Activated naive CD8-positive, alpha-beta T cell treated with anti-CD3 and anti-CD28 coated beads, Interleukin-2, amount 50 U/mL, for 16 hours (primary cell): ENCODE results near the gene DDIT3.
"Not testable (repeated sequence)": the region's sequence is repeated elsewhere in the genome, so short reads cannot be mapped to it uniquely, and the experiment has no call there.

ENCODE experiments used
- DNase-seq: peaks from one replicate; pipeline ENCODE4 v3.0.0-alpha.2; 2020; ENCODE audit warnings: low read depth, low spot score

DDIT3 gene

DNA sequence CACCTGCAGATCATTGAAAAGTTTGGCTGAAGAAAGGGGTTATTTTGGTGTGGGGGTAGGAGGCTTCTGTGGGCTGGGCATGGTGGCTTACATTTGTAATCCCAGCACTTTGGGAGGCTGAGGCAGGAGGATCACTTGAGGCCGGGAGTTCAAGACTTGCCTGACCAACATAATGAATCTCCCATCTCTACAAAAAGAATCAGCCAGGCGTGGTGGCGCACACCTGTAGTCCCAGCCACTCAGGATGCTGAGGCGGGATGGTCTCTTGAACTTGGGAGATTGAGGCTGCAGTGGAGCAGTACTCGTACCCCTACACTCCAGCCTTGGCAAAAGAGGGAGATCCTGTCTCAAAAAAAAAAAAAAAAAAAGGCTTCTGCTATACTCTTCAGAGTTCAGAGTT, 7.0 kb downstream of the DDIT3 start:
- no peak for DNase-seq

DNA sequence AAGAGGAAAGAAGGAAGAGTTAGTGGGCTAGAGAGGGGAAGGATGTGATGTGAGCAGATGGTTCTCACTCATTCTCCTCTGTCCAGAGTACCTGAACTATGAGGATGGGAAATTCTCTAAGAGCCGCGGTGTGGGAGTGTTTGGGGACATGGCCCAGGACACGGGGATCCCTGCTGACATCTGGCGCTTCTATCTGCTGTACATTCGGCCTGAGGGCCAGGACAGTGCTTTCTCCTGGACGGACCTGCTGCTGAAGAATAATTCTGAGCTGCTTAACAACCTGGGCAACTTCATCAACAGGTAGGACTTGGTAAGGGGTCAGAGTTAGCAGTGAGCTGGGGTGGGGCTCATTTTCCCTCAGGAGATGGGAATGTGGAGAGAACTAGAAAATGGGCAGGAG, 7.6 kb downstream of the DDIT3 start:
- no peak for DNase-seq

DNA sequence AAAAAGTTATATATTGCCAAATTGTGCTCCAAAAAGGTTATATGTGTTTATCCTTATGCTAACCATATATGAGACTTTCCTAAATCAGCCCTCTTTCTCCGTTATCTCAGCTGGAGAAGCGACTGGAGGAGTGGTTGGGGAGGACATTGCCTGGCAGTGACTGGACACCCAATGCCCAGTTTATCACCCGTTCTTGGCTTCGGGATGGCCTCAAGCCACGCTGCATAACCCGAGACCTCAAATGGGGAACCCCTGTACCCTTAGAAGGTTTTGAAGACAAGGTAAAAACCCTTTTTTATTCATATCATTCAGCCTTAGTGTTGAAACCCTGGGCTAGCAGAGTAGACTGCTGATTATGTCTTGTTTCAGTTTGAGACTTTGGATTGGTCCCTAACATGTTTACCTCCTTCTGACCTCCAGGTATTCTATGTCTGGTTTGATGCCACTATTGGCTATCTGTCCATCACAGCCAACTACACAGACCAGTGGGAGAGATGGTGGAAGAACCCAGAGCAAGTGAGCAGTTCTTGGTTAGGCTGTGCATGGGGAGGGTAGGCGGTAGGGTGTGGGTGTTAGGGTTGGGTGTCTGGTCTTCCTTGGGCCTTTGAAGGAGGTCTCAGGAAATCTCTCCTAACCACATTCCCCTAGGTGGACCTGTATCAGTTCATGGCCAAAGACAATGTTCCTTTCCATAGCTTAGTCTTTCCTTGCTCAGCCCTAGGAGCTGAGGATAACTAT, 8.6 kb downstream of the DDIT3 start:
- no peak for DNase-seq

DNA sequence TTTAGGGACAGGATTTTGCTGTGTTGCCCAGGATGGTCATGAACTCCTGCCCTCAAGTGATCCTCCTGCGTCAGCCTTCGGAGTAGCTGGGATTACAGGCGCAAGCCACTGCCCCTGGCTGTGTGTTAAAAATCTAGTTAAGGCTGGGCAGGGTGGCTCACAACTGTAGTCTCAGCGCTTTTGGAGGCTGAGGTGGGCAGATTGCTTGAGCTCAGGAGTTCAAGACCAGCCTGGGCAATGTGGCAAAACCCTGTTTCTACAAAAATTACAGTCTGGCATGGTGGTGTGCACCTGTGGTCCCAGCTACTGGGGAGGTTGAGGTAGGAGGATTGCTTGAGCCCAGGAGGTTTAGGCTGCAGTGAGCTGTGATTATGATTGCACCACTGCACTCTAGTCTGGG, 9.2 kb downstream of the DDIT3 start:
- DNase-seq = no peak

DNA sequence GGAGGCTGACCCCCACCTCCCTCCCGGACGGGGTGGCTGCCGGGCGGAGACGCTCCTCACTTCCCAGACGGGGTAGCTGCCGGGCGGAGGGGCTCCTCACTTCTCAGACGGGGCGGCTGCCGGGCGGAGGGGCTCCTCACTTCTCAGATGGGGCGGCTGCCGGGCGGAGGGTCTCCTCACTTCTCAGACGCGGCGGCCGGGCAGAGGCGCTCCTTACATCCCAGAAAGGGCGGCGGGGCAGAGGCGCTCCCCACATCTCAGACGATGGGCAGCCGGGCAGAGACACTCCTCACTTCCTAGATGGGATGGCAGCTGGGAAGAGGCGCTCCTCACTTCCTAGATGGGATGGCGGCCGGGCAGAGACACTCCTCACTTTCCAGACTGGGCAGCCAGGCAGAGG, 12.5 kb downstream of the DDIT3 start:
- DNase-seq = not testable (repeated sequence)

DNA sequence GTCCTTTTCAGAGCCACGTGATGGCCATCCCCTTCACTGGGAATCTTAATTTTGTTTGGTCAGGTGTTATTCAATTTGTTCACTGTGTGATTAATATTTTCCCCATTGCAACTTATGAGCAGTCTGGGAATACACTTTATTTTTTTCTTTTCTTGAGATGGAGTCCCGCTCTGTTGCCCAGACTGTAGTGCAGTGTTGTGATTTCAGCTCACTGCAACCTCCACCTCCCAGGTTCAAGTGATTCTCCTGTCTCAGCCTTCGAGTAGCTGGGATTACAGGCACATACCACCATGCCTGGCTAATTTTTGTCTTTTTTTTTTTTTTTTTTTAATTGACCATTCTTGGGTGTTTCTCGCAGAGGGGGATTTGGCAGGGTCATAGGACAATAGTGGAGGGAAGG, 13.8 kb downstream of the DDIT3 start:
- not testable (repeated sequence) for DNase-seq

DNA sequence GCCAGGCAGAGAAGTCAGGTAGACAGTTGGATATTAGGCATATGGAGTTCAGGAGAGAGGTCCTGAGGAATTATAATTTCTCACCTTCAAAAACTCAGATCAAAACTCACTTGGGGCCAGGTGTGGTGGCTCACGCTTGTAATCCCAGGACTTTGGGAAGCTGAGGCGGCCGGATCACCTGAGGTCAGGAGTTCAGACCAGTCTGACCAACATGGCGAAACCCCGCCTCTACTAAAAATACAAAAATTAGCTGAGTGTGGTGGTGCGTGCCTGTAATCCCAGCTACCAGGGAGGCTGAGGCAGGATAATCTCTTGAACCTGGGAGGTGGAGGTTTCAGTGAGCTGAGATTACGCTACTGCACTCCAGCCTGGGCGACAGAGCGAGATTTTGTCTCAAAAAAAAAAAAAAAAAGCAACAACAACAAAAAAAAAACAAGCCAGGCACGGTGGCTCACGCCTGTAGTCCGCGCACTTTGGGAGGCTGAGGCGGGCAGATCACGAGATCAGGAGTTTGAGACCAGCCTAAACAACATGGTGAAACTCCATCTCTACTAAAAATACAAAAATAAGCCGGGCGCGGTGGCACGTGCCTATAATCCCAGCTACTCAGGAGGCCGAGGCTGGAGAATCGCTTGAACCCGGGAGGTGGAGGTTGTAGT, 17.9 kb downstream of the DDIT3 start:
- not testable (repeated sequence) for DNase-seq

DNA sequence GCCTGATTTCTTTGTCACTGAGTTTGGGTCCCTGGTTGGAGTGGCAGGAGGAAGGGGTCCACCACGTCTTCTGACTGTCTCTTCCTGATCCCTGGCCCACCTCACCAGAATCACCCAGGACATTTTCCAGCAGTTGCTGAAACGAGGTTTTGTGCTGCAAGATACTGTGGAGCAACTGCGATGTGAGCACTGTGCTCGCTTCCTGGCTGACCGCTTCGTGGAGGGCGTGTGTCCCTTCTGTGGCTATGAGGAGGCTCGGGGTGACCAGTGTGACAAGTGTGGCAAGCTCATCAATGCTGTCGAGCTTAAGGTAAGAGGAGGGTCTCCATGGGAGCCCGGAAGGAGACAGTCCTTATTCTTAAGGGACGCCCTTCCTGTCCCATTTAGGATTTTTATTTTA, 20.1 kb downstream of the DDIT3 start:
- no peak for DNase-seq

DNA sequence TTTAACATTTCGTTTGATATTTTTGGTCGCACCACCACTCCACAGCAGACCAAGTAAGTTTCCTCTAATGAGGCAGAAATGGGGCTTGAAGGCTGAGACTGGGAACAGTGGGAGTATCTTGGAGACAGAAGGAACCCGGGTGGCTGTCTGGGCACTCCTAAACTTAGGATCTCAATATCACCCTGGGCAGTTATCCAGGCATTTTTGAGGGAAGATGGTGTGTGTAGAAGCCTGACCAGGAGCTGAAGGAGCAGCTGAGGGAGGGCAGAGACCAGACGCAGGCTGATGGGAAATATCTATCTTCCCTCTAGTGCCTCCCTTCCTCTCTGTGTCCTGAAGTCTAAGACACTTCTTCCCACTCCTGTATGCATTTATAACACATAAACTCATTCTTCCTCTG, 21.7 kb downstream of the DDIT3 start:
- no peak for DNase-seq

DNA sequence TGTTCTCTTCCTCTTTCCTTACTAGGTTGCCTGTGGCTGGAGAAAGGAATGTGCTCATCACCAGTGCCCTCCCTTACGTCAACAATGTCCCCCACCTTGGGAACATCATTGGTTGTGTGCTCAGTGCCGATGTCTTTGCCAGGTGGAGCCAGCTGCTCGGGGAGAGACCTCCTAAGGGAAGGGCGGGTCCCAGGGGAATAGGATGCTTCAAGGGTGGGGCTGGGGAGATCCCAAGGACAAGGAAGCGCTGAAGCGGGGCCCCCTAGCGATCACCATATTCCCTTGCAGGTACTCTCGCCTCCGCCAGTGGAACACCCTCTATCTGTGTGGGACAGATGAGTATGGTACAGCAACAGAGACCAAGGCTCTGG, 22.2 kb downstream of the DDIT3 start:
- no peak for DNase-seq

DNA sequence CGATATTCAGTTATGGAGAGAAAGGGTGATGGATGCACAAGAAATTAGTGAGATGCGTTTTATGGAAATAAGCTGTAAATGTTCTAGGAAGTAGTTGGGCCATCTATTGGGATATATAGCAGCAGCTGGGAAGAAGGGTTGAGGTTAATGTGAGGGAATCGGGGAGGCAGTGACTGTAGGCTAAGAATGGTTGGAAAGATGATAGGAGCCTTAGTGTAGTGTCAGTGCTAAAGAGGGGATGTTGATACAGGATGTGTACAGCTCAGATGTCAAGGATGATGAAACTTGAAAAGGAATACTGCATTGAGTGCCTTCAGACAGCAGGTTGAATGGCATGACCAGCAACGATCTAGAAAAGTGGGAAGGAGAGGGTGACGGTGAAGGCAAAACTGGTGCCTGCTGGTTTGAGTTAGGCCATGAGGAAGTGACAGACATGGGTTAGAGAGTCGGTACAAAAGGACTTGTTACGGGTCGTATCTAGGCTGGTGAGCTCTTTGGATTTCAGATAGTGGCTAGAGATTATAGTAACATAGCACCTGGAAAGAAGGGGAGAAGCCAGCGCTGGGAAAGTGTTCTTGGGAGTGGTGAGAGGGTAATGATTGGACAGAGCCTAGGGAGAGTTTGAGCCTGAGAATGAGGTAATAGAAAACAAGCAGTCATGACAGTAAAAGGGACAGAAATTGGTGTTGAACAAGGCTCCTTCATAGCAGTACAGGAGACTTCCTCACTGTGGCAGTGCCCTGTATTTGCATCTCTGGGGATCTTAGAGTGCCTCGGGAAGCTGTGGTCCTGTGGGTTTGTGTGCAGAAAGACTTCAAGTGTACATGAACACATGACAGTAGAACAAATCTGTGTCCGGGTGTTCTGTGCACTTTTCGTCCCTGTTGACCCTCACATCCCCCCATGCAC, 22.8 kb downstream of the DDIT3 start:
- no peak for DNase-seq

DNA sequence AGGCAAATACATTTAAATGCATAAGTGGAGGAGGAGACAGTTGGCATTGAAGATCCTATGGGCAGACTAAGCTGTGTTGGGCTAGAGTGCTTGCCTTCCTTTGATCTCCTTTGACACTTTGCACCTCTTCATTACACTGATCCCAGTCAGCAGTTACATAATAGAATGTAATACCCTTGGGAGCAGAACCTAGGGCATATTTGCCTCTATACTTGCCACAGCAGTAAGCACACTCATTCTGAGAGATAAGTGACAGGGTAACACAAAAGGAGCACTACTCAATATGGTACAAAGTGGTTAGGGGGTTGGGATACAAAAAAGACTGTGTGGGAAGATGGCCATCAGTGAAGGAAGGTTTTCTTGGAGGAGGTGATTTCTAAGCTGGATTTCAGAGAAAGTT, 23.5 kb downstream of the DDIT3 start:
- DNase-seq = no peak

DNA sequence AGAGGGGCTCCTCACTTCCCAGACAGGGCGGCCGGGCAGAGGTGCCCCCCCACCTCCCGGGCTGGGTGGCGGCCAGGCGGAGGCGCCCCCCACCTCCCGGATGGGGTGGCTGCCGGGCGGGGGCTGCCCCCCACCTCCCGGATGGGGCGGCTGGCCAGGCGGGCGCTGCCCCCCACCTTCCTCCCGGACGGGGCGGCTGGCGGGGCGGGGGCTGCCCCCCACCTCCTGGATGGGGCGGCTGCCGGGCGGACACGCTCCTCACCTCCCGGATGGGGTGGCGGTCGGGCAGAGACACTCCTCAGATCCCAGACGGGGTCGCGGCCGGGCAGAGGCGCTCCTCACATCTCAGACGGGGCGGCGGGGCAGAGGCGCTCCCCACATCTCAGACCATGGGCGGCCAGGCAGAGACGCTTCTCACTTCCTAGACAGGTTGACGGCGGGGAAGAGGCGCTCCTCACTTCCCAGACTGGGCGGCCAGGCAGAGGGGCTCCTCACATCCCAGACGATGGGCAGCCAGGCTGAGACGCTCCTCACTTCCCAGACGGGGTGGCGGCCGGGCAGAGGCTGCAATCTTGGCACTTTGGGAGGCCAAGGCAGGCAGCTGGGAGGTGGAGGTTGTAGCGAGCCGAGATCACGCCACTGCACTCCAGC, 25.1 kb downstream of the DDIT3 start:
- DNase-seq = not testable (repeated sequence)

DNA sequence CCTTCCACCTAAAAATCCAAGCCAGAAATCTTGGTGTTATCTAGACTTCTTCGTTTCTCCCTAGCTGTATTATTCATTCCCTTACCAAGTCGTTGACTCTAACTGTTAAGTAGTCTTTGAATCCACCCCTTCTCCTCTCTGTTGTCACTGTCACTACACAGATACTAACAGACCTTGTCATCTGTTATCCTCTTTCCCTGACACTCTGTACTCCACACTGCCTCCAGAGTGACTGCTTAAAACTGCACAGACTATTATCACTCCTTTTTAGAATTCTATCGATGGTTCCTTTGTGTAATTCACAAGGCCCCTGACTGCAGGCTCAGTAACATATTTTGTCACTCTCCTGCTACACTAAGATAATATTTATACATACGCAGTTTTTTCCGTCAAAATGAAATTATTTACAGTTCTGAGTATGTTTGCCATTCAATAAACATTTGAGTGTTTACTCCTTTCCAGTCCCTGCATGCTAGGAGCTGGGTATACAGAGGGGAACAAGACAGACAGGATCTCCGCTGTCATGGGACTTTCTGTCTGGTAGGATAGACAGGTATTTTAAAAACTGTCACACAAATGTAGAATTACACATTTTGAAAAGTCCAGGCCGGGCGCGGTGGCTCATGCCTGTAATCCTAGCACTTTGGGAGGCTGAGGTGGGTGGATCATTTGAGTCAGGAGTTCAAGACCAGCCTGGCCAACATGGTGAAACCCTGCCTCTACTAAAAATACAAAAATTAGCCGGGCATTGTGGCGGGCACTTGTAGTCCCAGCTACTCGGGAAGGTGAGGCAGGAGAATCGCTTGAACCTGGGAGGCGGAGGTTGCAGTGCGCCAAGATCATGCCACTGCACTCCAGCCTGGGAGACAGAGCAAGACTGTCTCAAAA, 28.7 kb downstream of the DDIT3 start:
- DNase-seq = no peak

DNA sequence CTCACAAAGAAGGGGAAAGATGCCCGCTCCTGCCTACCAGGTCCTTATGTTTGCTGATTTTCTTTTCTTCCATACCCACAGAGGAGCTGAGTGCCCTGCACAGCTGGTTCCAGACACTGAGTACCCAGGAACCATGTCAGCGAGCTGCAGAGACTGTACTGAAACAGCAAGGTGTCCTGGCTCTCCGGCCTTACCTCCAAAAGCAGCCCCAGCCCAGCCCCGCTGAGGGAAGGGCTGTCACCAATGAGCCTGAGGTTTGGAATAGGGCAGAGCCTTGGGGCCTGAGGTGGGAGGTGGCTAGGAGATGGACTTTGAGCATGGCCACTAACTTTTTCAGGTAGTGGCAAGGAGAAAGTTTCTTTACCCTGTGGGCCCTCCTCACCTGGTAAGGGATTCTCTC, 30.2 kb downstream of the DDIT3 start:
- no peak for DNase-seq

DNA sequence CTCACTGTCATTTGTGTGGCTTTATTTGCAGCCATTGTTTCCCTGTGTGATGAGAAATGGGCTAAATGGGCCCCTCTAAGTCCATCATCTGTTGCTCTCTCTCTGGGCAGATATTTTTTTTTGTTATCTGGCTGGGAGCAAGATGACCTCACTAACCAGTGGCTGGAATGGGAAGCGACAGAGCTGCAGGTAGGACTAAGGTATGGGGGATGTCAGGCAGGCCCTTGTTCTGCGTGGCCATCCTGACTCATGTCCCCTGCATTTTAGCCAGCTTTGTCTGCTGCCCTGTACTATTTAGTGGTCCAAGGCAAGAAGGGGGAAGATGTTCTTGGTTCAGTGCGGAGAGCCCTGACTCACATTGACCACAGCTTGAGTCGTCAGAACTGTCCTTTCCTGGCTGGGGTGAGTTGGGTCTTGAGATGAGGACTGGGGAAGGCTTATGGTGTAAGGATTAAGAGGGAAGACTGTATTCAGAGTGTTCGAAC, 31.1 kb downstream of the DDIT3 start:
- no peak for DNase-seq

DNA sequence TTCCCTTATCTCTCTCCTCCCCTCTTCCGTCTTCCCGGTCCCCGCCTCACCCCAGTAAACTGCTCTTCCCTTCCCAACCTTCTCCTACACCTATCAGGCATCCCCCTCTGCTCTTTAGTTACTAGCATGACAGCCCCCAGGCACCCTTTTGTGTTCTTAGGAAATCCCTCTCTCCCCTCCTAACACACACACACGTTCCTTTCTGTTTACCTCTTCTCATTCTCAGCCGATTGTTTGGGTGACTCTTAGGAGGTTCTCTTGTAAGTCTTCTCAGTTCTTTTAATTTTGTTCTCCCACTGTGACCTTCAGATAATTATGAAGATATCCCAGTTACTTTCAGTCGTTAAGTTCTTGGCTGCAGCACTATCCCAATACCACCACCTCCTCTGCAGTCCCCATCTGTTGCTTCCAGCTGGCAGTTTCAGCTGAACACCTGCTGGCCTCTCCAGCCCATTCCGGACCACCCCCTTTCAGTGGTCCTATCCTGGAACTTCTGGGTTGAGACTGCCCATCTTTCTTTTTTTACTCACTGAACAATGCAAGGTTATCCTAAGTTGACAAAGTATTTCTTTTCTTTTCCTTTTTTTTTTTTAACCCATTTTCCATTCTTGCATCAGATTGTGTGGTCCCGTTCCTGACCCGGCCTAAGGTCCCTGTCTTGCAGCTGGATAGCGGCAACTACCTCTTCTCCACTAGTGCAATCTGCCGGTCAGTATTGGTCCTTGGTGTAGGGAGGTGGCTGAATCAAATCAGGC, 31.7 kb downstream of the DDIT3 start:
- no peak for DNase-seq

DNA sequence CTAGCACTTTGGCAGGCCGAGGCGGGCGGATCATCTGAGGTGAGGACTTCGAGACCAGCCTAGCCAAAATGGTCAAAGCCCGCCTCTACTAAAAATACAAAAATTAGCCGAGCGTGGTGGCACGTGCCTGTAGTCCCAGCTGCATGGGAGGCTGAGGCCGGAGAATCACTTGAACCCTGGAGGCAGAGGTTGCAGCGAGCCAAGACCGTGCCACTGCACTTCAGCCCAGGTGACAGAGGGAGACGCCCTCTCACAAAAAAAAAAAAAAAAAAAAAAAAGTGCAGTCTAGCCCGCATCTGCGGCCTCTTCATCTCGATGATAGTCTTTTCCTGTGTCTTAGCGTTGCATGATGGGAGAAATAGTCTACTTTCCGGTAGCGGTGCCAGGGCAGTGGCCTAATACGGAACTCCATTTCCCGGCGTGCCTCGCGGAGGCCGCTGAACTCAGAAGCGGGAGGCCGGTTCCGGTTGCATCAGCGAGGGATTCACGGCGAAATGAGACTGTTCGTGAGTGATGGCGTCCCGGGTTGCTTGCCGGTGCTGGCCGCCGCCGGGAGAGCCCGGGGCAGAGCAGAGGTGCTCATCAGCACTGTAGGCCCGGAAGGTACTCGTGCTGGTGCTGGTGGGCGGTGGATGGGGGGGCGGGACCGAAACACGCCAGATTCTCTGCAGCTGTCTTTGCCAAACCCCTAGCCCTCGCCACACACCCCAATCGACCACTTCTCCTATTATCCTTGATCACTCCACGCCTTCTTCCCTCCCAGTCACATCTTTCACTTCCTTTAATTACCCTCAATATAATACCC, 32.5 kb downstream of the DDIT3 start, which contains the start of gene MARS1:
Gene MARS1, plus strand, starts transcription at position 472 of the 805 bp plus-strand sequence. Its CDS starts 23 bp downstream, at position 495.
- peak; percentile 86 for DNase-seq

DNA sequence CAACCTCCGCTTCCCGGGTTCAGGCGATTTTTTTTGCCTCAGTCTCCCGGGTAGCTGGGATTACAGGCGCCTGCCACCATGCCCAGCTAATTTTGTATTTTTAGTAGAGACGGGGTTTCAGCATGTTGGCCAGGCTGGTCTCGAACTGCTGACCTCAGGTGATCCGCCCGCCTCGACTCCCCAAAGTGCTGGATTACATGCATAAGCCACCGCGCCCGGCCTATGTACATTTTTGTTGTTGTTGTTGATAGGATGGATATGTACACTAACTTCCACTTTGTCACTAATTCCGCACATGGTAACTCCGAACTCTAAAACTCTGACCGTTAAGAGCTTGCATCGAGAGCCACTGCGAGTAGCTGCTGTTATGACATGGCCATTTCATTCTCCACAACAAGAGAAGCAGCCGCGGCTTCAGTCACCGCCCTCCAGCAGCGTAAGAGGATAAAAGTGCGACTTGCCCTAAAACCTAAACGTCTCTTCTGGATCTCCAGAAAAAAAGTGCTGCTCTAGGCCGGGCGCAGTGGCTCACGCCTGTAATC, 33.2 kb downstream of the DDIT3 start:
- DNase-seq = no peak
